Measurements from ENCODE around the gene NECAB3. TPM values are rescaled to one million over a fixed set of nuclear protein-coding genes. Genes with fewer than 3 reads are reported as not detected.

Gene NECAB3
- total and polyA plus RNA-seq, 2 donors (not counting 1 experiment from before 2014, with no cell fraction given) = 8.5 to 11.8 TPM

- Histone ChIP-seq H3K36me3 (replicated peaks in 1 of 2; ENCODE audit: control extremely low read depth in 1 of 2, control insufficient read depth in 1 of 2, extremely low read depth in 1 of 2, insufficient read depth in 2 of 2, low read length in 1 of 2) (no peaks in the 10 kb centered on the region), H3K4me3 (ENCODE audit: control extremely low read depth in 1 of 5, extremely low read depth in 1 of 5, insufficient read depth in 1 of 5, low read depth in 2 of 5, low read length in 4 of 5) (no peak overlapping the region), H3K9me3 (ENCODE audit: control extremely low read depth in 1 of 3, control insufficient read depth in 2 of 3, insufficient read depth in 1 of 3, low read length in 2 of 3) (no peaks in the 10 kb centered on the region), H3K4me2 (replicated peaks; ENCODE audit: low read depth, low read length, poor library complexity, severe bottlenecking) (no peak overlapping the region), H3K79me2 (ENCODE audit: control insufficient read depth, insufficient read depth, low read length) (no peaks in the 10 kb centered on the region), H3K27ac (ENCODE audit: low read length in 2 of 2) (no peak overlapping the region), H3K4me1 (ENCODE audit: control insufficient read depth in 2 of 2, insufficient read depth in 2 of 2, low read length in 2 of 2) (peaks cover 0 to 9% of the 10 kb centered on the region in 2 donors), H3K9ac (ENCODE audit: low read length) (no peak overlapping the region), H3K27me3 (replicated peaks in 1 of 4; ENCODE audit: control extremely low read depth in 1 of 4, control insufficient read depth in 3 of 4, insufficient read depth in 4 of 4, low read length in 3 of 4) (no peaks in the 10 kb centered on the region), H4K20me1 (ENCODE audit: control insufficient read depth, insufficient read depth, low read length, poor library complexity, severe bottlenecking) (no peaks in the 10 kb centered on the region), H2AFZ (ENCODE audit: insufficient read depth, low read depth, low read length, poor library complexity, severe bottlenecking) (no peak overlapping the region)
- ATAC-seq (ENCODE audit: low read depth) (no peak), DNase-seq (no peak)
- H3K27ac Mint-ChIP-seq = no peak overlapping the region
- WGBS (ENCODE audit: insufficient coverage) = 96% methylated on average over 10 of the region's 10 CpGs
- no peaks in the 10 kb centered on the region for H3K27me3 Mint-ChIP-seq
- ChIA-PET POLR2A (no interaction called here), CTCF (interaction anchor here (0.6 to 5.4 kb wide), 4 partner anchors 7 to 206 kb away, joined by 3 to 53 read pairs (median 22); partner anchors contain the start of genes ACTL10 and C20orf144)
- intact Hi-C loops (cut with micrococcal nuclease) = no loop called here
- no peaks in the 10 kb centered on the region for H3K9me3 Mint-ChIP-seq (ENCODE audit: insufficient read depth)
- no peak overlapping the region for H3K4me3 Mint-ChIP-seq
- TF ChIP-seq EZH2 (IDR thresholded peaks at IDR 0.05; ENCODE audit: borderline replicate concordance, insufficient read depth, low read depth, low read length, poor library complexity, severe bottlenecking) (no peak), CTCF (IDR thresholded peaks at IDR 0.05) (no peak)
- H3K4me1 Mint-ChIP-seq = peaks cover 5% of the 10 kb centered on the region
Measured at GRCh38 chr20:33656010-33656782, 18.0 kb downstream of the NECAB3 start.

GRCh38 chr20:33655164-33655563 is 19.1 kb downstream of the NECAB3 start:
- intact Hi-C loops (cut with micrococcal nuclease) = no loop called here
- ATAC-seq (ENCODE audit: low read depth) = no peak
- no peaks in the 10 kb centered on the region for H3K27me3 Mint-ChIP-seq

More at GRCh38 chr20:33655164-33655563, 19.1 kb downstream of the NECAB3 start:
- peaks cover 0 to 9% of the 10 kb centered on the region in 2 donors for H3K4me1 ChIP-seq (ENCODE audit: control insufficient read depth in 2 of 2, insufficient read depth in 2 of 2, low read length in 2 of 2)
- Mint-ChIP-seq H3K4me3 (no peak overlapping the region), H3K27ac (no peak overlapping the region), H3K4me1 (peaks cover 5% of the 10 kb centered on the region), H3K9me3 (ENCODE audit: insufficient read depth) (no peaks in the 10 kb centered on the region)
- ChIA-PET POLR2A (no interaction called here), CTCF (interaction anchor here (1.0 to 5.4 kb wide), 5 partner anchors 8 to 208 kb away, joined by 4 to 53 read pairs (median 23); partner anchors contain the start of genes ACTL10 and C20orf144)
- H3K27ac ChIP-seq (ENCODE audit: low read length in 2 of 2) = no peak overlapping the region
- no peaks in the 10 kb centered on the region for H3K27me3 ChIP-seq (replicated peaks in 1 of 4; ENCODE audit: control extremely low read depth in 1 of 4, control insufficient read depth in 3 of 4, insufficient read depth in 4 of 4, low read length in 3 of 4)
- no peak for DNase-seq
- no peaks in the 10 kb centered on the region for H3K9me3 ChIP-seq (ENCODE audit: control extremely low read depth in 1 of 3, control insufficient read depth in 2 of 3, insufficient read depth in 1 of 3, low read length in 2 of 3)
- H2AFZ ChIP-seq (ENCODE audit: insufficient read depth, low read depth, low read length, poor library complexity, severe bottlenecking) = no peak overlapping the region
- no peak overlapping the region for H3K4me2 ChIP-seq (replicated peaks; ENCODE audit: low read depth, low read length, poor library complexity, severe bottlenecking)
- H3K4me3 ChIP-seq (ENCODE audit: control extremely low read depth in 1 of 5, extremely low read depth in 1 of 5, insufficient read depth in 1 of 5, low read depth in 2 of 5, low read length in 4 of 5) = no peak overlapping the region
- no peaks in the 10 kb centered on the region for H3K36me3 ChIP-seq (replicated peaks in 1 of 2; ENCODE audit: control extremely low read depth in 1 of 2, control insufficient read depth in 1 of 2, extremely low read depth in 1 of 2, insufficient read depth in 2 of 2, low read length in 1 of 2)
- WGBS (ENCODE audit: insufficient coverage) = 84% methylated on average over 2 of the region's 4 CpGs
- TF ChIP-seq CTCF (IDR thresholded peaks at IDR 0.05) (no peak), EZH2 (IDR thresholded peaks at IDR 0.05; ENCODE audit: borderline replicate concordance, insufficient read depth, low read depth, low read length, poor library complexity, severe bottlenecking) (no peak)
- no peaks in the 10 kb centered on the region for H4K20me1 ChIP-seq (ENCODE audit: control insufficient read depth, insufficient read depth, low read length, poor library complexity, severe bottlenecking)
- H3K9ac ChIP-seq (ENCODE audit: low read length) = no peak overlapping the region
- no peaks in the 10 kb centered on the region for H3K79me2 ChIP-seq (ENCODE audit: control insufficient read depth, insufficient read depth, low read length)

Data from B cell (primary cell).